GM08714 (cell line): ENCODE data around the gene RPS3.
"Not testable (repeated sequence)": the region's sequence is repeated elsewhere in the genome, so short reads cannot be mapped to it uniquely, and the experiment has no call there.

Source experiments
- H3K4me3 ChIP-seq: fragments of 200-500 bp; sonication (Bioruptor generic); 2 replicates; pipeline ENCODE4 v1.5.1; 2014; ENCODE audit warnings: mild to moderate bottlenecking, low read length, inconsistent platforms
- ZNF274 ChIP-seq: IDR thresholded peaks from 2 replicates; pipeline ENCODE4 v1.6.1; 2012; ENCODE audit warnings: mild to moderate bottlenecking, low read depth, low read length

Gene RPS3

DNA sequence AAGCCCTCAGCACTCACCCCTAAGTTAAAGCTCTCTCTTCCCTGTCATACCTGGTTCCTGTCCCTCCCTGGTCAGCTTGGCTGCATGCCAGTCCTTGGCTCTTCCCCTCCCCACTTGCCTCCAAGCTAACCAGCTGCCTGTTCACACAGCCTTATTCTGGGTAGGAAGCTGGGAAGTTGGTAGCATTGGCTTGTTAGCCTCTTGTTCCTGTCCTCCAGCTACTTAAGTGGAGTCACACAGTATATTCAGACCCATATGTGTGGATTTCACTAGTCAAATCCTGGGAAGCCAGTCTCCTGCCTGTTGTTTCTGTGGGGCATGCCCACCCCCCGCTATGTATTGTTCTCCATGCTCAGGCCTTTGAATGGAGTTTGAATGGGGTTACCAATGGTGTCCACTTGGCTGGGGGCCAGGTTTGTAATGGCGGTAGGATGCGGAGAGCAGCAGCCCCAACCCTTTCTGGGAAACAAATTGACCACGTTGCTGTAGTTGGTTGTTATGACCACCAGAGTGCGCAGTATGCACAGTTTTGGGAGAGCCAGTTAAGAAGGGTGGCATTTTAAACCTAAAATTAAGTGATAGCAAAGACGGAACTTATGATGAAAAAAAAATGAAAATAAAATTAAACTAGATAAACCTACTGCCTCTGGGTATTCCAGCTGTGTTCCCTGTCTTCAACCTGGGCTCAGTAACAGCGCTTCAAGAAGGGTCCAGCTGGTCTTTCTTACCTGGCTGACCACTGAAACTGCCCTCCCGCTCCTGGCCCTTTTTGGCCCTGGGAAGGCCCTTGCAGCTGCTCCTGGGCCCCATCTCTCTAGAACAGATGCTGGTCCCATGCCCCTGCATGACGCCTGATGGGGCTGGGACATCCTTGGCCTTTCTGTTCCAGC, 10.7 kb upstream of the RPS3 start:
- TF ChIP-seq ZNF274 = no peak
- no peak overlapping the region for H3K4me3 ChIP-seq

DNA sequence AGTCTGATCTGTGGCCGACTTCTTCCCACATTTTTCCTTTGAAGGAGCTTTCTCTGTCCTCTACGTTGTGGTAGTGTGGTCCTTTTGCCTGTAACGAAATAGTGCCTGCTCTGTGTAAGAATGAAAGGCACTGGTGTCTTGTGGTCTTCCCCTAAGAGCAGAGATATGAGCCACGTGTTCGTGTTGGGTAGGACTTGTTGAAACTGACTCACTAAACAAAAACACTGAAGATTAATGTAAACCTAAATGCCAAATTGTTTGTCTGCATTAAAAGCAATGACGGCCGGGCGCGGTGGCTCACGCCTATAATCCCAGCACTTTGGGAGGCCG, 10.1 kb upstream of the RPS3 start:
- H3K4me3 ChIP-seq = no peak overlapping the region
- no peak for TF ChIP-seq ZNF274

DNA sequence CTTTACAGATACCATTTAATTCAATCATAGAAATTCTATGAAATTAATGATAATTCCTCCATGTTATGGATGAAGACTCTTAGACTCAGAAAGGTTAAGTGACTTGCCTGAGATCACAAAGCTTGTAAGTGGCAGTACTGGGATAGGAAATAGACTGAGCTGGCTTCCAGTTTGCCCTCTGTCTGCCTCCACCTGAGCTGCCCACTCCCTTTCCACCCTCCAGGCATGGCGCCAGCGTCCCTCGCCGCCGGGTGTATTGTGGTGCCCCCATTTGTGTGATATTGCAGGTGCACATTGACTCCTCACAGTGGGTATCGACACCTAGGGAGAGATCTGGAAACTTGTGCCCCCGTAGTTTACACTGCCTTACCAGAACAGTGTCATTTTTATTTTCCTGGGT, 9.4 kb upstream of the RPS3 start:
- no peak for TF ChIP-seq ZNF274
- H3K4me3 ChIP-seq = no peak overlapping the region

DNA sequence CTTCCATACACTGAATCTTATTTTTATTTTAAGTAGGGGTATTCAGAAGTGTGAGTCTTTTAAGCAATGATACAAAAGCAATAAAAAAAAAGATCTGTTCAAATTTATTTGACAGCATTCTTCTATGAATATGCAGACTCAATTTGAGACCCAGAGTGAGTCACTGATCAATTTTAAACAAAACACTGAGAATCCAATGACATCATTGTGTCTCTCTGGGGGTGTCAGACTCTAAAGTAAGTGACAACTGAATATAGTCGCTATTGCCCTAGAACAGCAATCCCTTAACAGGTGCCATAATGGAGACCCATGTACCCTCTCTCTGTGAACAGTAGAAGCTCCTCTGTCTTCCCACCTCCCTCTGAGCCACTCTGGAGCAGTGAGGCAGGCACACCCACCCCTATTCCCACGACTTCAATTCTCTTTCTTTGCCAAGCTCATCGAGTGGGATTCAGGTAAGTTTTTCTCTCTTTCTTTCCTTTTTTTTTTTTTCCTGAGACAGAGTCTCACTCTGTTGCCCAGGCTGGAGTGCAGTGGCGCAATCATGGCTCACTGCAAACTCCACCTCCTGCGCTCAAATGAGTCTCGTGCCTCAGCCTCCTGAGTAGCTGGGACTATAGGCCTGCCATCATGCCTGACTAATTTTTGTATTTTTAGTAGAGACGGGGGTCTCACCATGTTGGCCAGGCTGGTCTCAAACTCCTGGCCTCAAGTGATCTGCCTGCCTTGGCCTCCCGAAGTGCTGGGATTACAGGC, 5.1 kb upstream of the RPS3 start:
- no peak overlapping the region for H3K4me3 ChIP-seq
- no peak for TF ChIP-seq ZNF274

GRCh38 chr11:75398906-75399305, 412 bp upstream of the RPS3 start:
- H3K4me3 ChIP-seq = no peak overlapping the region
- TF ChIP-seq ZNF274 = no peak

GRCh38 chr11:75400146-75400865, 988 bp downstream of the RPS3 start:
- TF ChIP-seq ZNF274 = no peak
- peak overlapping the region; percentile 98 for H3K4me3 ChIP-seq

- H3K4me3 ChIP-seq = peak overlapping the region; percentile 98
- TF ChIP-seq ZNF274 = no peak
These were observed 2.9 kb downstream of the RPS3 start for GRCh38 chr11:75402002-75402773.

- H3K4me3 ChIP-seq = no peak overlapping the region
These were observed 3.7 kb downstream of the RPS3 start for GRCh38 chr11:75403037-75403436.

GRCh38 chr11:75403983-75404658, 4.8 kb downstream of the RPS3 start:
- no peak for TF ChIP-seq ZNF274
- no peak overlapping the region for H3K4me3 ChIP-seq

More at GRCh38 chr11:75403037-75403436, 3.7 kb downstream of the RPS3 start:
- TF ChIP-seq ZNF274 = no peak

GRCh38 chr11:75406338-75406777, 7.0 kb downstream of the RPS3 start:
- no peak for TF ChIP-seq ZNF274
- no peak overlapping the region for H3K4me3 ChIP-seq

- no peak overlapping the region for H3K4me3 ChIP-seq
- no peak for TF ChIP-seq ZNF274
These were observed 9.6 kb downstream of the RPS3 start for GRCh38 chr11:75408957-75409219.

- H3K4me3 ChIP-seq = not testable (repeated sequence)
These were observed 10.7 kb downstream of the RPS3 start for GRCh38 chr11:75409971-75410370.

DNA sequence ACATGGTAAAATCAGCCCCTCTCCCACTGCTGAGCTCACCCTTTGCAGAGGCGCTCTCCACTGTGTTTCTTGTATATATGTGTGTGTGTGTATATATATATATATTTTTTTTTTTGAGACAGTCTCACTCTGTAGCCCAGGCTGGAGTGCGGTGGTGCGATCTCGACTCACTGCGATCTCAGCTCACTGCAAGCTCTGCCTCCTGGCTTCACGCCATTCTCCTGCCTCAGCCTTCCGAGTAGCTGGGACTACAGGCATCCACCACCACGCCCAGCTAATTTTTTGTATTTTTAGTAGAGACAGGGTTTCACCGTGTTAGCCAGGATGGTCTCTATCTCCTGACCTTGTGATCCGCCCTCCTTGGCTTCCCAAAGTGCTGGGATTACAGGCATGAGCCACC, 13.8 kb downstream of the RPS3 start:
- H3K4me3 ChIP-seq = not testable (repeated sequence)

DNA sequence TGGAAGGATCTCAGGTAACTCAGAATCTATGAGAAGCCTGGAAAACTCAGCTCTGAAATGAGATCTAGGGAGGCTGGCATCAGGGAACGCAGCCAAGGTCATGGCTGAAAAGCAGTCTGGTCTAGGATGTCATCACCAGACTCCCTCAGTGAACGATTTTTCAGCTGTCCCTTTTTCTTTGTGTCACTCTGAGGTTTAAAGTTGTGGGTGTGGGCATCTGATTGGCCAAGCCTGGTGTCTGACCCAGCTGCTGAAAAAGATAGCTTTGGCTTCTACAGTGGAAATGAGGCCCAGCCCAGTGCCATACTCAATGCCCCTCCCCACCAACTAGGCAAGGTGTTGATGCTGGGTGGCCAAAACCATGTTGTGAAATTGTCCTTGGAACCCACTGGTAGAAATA, 14.5 kb downstream of the RPS3 start:
- no peak overlapping the region for H3K4me3 ChIP-seq
- TF ChIP-seq ZNF274 = no peak
